HG03196 (cell line): ENCODE measurements around the gene SLC15A3.

Experiments
- ATAC-seq: cut with Tn5 transposase; IDR thresholded peaks from one replicate; pipeline ENCODE4 v1.9.1; 2021; ENCODE audit not compliant: unreplicated experiment

The SLC15A3 gene

GRCh38 chr11:60951904-60952741 is at the start of gene SLC15A3:
SLC15A3 (minus strand) TSS chr11:60952176; CDS start chr11:60951551, 625 bp downstream.
- peak; percentile 69 for ATAC-seq

- ATAC-seq: no peak
Measured at GRCh38 chr11:61000426-61000825, 48.5 kb upstream of the SLC15A3 start.

- no peak for ATAC-seq
Measured at GRCh38 chr11:60996381-60997138, 44.6 kb upstream of the SLC15A3 start.

- no peak for ATAC-seq
Measured at GRCh38 chr11:60995798-60996197, 43.8 kb upstream of the SLC15A3 start.

- ATAC-seq: no peak
Measured at GRCh38 chr11:60994541-60995080, 42.6 kb upstream of the SLC15A3 start.

GRCh38 chr11:60993615-60994014 is 41.6 kb upstream of the SLC15A3 start:
- no peak for ATAC-seq

- ATAC-seq: no peak
Measured at GRCh38 chr11:60992842-60993409, 41.0 kb upstream of the SLC15A3 start.

GRCh38 chr11:60991457-60991856 is 39.5 kb upstream of the SLC15A3 start:
- ATAC-seq: no peak

GRCh38 chr11:60989093-60989650 is 37.2 kb upstream of the SLC15A3 start:
- no peak for ATAC-seq

GRCh38 chr11:60988658-60989057 is 36.7 kb upstream of the SLC15A3 start:
- no peak for ATAC-seq

GRCh38 chr11:60987577-60988277 is 35.8 kb upstream of the SLC15A3 start:
- ATAC-seq: no peak

- no peak for ATAC-seq
Measured at GRCh38 chr11:60985991-60986915, 34.3 kb upstream of the SLC15A3 start.

- no peak for ATAC-seq
Measured at GRCh38 chr11:60985501-60985900, 33.5 kb upstream of the SLC15A3 start.

GRCh38 chr11:60984636-60985035 is 32.7 kb upstream of the SLC15A3 start:
- ATAC-seq: no peak

GRCh38 chr11:60984149-60984548 is 32.2 kb upstream of the SLC15A3 start:
- no peak for ATAC-seq

GRCh38 chr11:60982184-60982583 is 30.2 kb upstream of the SLC15A3 start:
- ATAC-seq: no peak

GRCh38 chr11:60981515-60981914 is 29.5 kb upstream of the SLC15A3 start:
- ATAC-seq: no peak

- ATAC-seq: no peak
Measured at GRCh38 chr11:60978546-60979380, 26.8 kb upstream of the SLC15A3 start.

- ATAC-seq: no peak
Measured at GRCh38 chr11:60977836-60978235, 25.9 kb upstream of the SLC15A3 start.
